HG03521 (cell line): ENCODE measurements around the gene MYL12B.

ENCODE experiments used
- ATAC-seq: cut with Tn5 transposase; IDR thresholded peaks from one replicate; pipeline ENCODE4 v1.9.1; 2021; ENCODE audit warnings: mild to moderate bottlenecking, moderate library complexity; ENCODE audit not compliant: unreplicated experiment

Gene MYL12B

GRCh38 chr18:3234457-3234856, 27.5 kb upstream of the MYL12B start:
- ATAC-seq: no peak

- ATAC-seq: no peak
Measured at GRCh38 chr18:3235846-3236245, 26.1 kb upstream of the MYL12B start.

GRCh38 chr18:3236470-3236869, 25.5 kb upstream of the MYL12B start:
- no peak for ATAC-seq

- no peak for ATAC-seq
Measured at GRCh38 chr18:3238742-3239141, 23.2 kb upstream of the MYL12B start.

GRCh38 chr18:3245185-3245564, 16.8 kb upstream of the MYL12B start:
- no peak for ATAC-seq

GRCh38 chr18:3245853-3246634, 15.9 kb upstream of the MYL12B start:
- peak; percentile 43 for ATAC-seq

- ATAC-seq: no peak
Measured at GRCh38 chr18:3246635-3247239, 15.2 kb upstream of the MYL12B start.

- peak; percentile 76 for ATAC-seq
Measured at GRCh38 chr18:3247240-3248061, 14.5 kb upstream of the MYL12B start, which contains the start of gene MYL12A. MYL12A (plus strand) TSS chr18:3247801; CDS start chr18:3253248, 5,447 bp downstream.

GRCh38 chr18:3248062-3248657, 13.8 kb upstream of the MYL12B start:
- ATAC-seq: no peak

GRCh38 chr18:3248658-3249359, 13.1 kb upstream of the MYL12B start:
- ATAC-seq: no peak

GRCh38 chr18:3250237-3251107, 11.5 kb upstream of the MYL12B start:
- no peak for ATAC-seq

- no peak for ATAC-seq
Measured at GRCh38 chr18:3251249-3251962, 10.5 kb upstream of the MYL12B start.

GRCh38 chr18:3251963-3252277, 10.0 kb upstream of the MYL12B start:
- ATAC-seq: no peak

- ATAC-seq: no peak
Measured at GRCh38 chr18:3252843-3253242, 9.1 kb upstream of the MYL12B start.

GRCh38 chr18:3254725-3255124, 7.2 kb upstream of the MYL12B start:
- no peak for ATAC-seq

- ATAC-seq: no peak
Measured at GRCh38 chr18:3255611-3256165, 6.2 kb upstream of the MYL12B start.

- ATAC-seq: no peak
Measured at GRCh38 chr18:3256693-3257626, 5.0 kb upstream of the MYL12B start.

- ATAC-seq: no peak
Measured at GRCh38 chr18:3257627-3258120, 4.3 kb upstream of the MYL12B start.
